ENCODE measurements around the gene SCN4B. TPM values are rescaled to one million over a fixed set of nuclear protein-coding genes. Genes with fewer than 3 reads are reported as not detected.

The SCN4B gene
- total RNA-seq, 1 donor, result under 0.01 TPM

GRCh38 chr11:118120793-118121192 is 31.8 kb downstream of the SCN4B start:
- H3K4me3 ChIP-seq (ENCODE audit: low read depth, low read length), result no peak overlapping the region
- DNase-seq (ENCODE audit: low read depth), result no peak
- TF ChIP-seq CTCF (IDR thresholded peaks at IDR 0.05; ENCODE audit: insufficient read depth, low read length), result no peak

GRCh38 chr11:118117790-118118601 is 34.6 kb downstream of the SCN4B start:
- DNase-seq (ENCODE audit: low read depth), result no peak
- TF ChIP-seq CTCF (IDR thresholded peaks at IDR 0.05; ENCODE audit: insufficient read depth, low read length), result no peak
- H3K4me3 ChIP-seq (ENCODE audit: low read depth, low read length), result no peak overlapping the region

GRCh38 chr11:118115048-118115447 is 37.6 kb downstream of the SCN4B start:
- no peak for TF ChIP-seq CTCF (IDR thresholded peaks at IDR 0.05; ENCODE audit: insufficient read depth, low read length)
- no peak for DNase-seq (ENCODE audit: low read depth)
- no peak overlapping the region for H3K4me3 ChIP-seq (ENCODE audit: low read depth, low read length)

- no peak overlapping the region for H3K4me3 ChIP-seq (ENCODE audit: low read depth, low read length)
- DNase-seq (ENCODE audit: low read depth), result no peak
- TF ChIP-seq CTCF (IDR thresholded peaks at IDR 0.05; ENCODE audit: insufficient read depth, low read length), result no peak
These were observed 38.4 kb downstream of the SCN4B start for GRCh38 chr11:118114266-118114665.

GRCh38 chr11:118112711-118113430 is 39.8 kb downstream of the SCN4B start:
- TF ChIP-seq CTCF (IDR thresholded peaks at IDR 0.05; ENCODE audit: insufficient read depth, low read length), result no peak
- no peak overlapping the region for H3K4me3 ChIP-seq (ENCODE audit: low read depth, low read length)
- DNase-seq (ENCODE audit: low read depth), result no peak

GRCh38 chr11:118111744-118112035 is 40.9 kb downstream of the SCN4B start:
- no peak overlapping the region for H3K4me3 ChIP-seq (ENCODE audit: low read depth, low read length)
- DNase-seq (ENCODE audit: low read depth), result no peak
- no peak for TF ChIP-seq CTCF (IDR thresholded peaks at IDR 0.05; ENCODE audit: insufficient read depth, low read length)

Measured in fibroblast of the aortic adventitia (primary cell).